ENCODE results near the gene TIMP3. TPM values are rescaled to one million over a fixed set of nuclear protein-coding genes. Genes with fewer than 3 reads are reported as not detected.

TIMP3 gene
- total RNA-seq, 1 experiment from 2014 or later, result 0.87 TPM

DNA sequence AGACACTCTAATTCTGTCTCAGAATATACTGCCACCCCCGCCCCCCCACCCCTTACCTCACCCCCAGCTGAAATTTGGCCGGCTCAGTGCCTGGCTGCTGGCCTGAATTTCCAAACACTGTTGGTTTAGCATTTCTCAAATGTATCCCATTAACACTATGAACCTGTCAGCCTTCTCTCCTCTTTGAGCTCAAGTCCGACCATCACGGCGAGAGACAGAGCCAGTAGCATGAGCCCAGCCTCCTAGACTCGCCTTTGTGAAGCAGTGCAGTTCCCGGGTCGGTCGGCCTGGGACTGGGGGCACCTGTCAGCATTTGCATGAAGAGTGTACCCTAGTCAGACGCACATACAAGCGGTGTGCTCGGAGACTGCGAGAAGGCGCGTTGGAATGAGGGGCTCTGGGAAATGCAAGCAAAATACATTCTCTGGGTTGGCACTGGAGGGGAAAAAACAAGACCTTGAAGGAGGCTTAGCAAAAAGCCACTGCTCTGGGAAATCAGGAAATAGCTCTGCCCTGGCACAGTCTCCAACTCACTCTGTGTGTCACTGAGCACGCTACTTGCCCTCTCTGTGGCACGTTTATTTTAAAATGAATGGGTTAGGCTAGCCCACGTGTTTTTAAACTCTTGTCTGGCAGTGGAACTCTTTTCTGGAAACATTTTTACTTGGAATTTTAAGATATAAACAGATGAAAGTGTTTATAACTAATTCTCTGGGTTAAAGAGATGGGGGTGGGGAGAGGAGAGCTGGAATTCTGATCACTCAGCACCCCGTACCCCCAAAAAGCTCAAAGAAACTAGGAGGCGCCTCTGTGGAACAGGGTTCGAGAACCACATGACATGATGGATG is 108.3 kb downstream of the TIMP3 start:
- no peak overlapping the region for H3K27ac ChIP-seq (ENCODE audit: insufficient read length, low read depth, low read length)
- no peak overlapping the region for H2AK5ac ChIP-seq (ENCODE audit: insufficient read length, low read length)
- H2BK15ac ChIP-seq (ENCODE audit: low read depth, low read length), result no peak overlapping the region
- Mint-ChIP-seq H3K9me3 (no peaks in the 10 kb centered on the region), H3K27me3 (ENCODE audit: low read depth) (no peaks in the 10 kb centered on the region), H3K27ac (peak overlapping the region in 1 of 3 experiments; percentile 71; a peak in 1 of 7 replicates), H3K4me3 (no peak overlapping the region), H3K36me3 (ENCODE audit: insufficient read depth in 1 of 3, low read depth in 3 of 3) (peaks cover 0 to 9% (median 4%) of the 10 kb centered on the region in 3 experiments; a peak in 5 of 7 replicates), H3K4me1 (peaks cover 8 to 17% of the 10 kb centered on the region in 2 experiments)
- H3K9ac ChIP-seq (ENCODE audit: extremely low read depth, insufficient read length, low read length), result no peak overlapping the region
- no peak overlapping the region for H4K5ac ChIP-seq (ENCODE audit: insufficient read length, low read depth, low read length)
- no peaks in the 10 kb centered on the region for H4K20me1 ChIP-seq (ENCODE audit: control insufficient read depth, insufficient read depth, insufficient read length)
- no peak overlapping the region for H2BK12ac ChIP-seq (ENCODE audit: insufficient read length, low read depth, low read length)
- H3K9me3 ChIP-seq (ENCODE audit: control insufficient read depth, low read depth, low read length), result no peaks in the 10 kb centered on the region
- H2BK20ac ChIP-seq (ENCODE audit: low read depth, low read length, poor library complexity, severe bottlenecking), result no peak overlapping the region
- no peak overlapping the region for H4K8ac ChIP-seq (replicated peaks; ENCODE audit: insufficient read length, low read depth, low read length)
- TF ChIP-seq CTCF (conservative IDR thresholded peaks at IDR 0.05), result no peak
- no peak overlapping the region for H2BK5ac ChIP-seq (ENCODE audit: insufficient read length, low read length)
- H3K4ac ChIP-seq (ENCODE audit: low read depth, low read length), result no peak overlapping the region
- no peaks in the 10 kb centered on the region for H3K23me2 ChIP-seq (ENCODE audit: insufficient read length, low read depth, low read length, poor library complexity, severe bottlenecking)
- H3K56ac ChIP-seq (ENCODE audit: insufficient read length, low read depth, low read length), result no peak overlapping the region
- H3K4me1 ChIP-seq (ENCODE audit: insufficient read depth, low read length), result no peaks in the 10 kb centered on the region
- WGBS (ENCODE audit: extremely low coverage, insufficient read length, low lambda C conversion rate), result no CpG with 5 or more reads among the region's 21 CpGs
- no peak overlapping the region for H2BK120ac ChIP-seq (ENCODE audit: low read depth, low read length, poor library complexity, severe bottlenecking)
- no peak for DNase-seq
- H3K14ac ChIP-seq (ENCODE audit: insufficient read depth, low read length), result no peak overlapping the region
- H3K79me2 ChIP-seq (ENCODE audit: insufficient read depth, low read length), result no peaks in the 10 kb centered on the region
- no peak overlapping the region for H3K23ac ChIP-seq (ENCODE audit: insufficient read length, low read depth, low read length)
- H3K79me1 ChIP-seq (ENCODE audit: insufficient read depth, low read depth, low read length, poor library complexity, severe bottlenecking), result no peaks in the 10 kb centered on the region
- no peak overlapping the region for H3K4me2 ChIP-seq (ENCODE audit: insufficient read depth, insufficient read length, low read length)
- H2AFZ ChIP-seq (ENCODE audit: low read length), result no peak overlapping the region
- H4K91ac ChIP-seq (ENCODE audit: insufficient read length, low read depth, low read length), result no peak overlapping the region
- H3K27me3 ChIP-seq (ENCODE audit: insufficient read depth, low read length), result no peaks in the 10 kb centered on the region
- no peak overlapping the region for H3K18ac ChIP-seq (ENCODE audit: insufficient read length, low read depth, low read length)
- H3T11ph ChIP-seq (ENCODE audit: low read length), result no peak overlapping the region
